Mesothelial cell of epicardium (in vitro differentiated cells): Measurements from ENCODE around the gene LRRC75A. TPM values are rescaled to one million over a fixed set of nuclear protein-coding genes. Genes with fewer than 3 reads are reported as not detected.

Experiments used
- DNase-seq, 2 experiments: peaks; one replicate each; pipeline ENCODE4 v3.0.0; 2021; ENCODE audit warnings: low spot score in 2 of 2; ENCODE audit not compliant: unreplicated experiment in 2 of 2
- H3K27ac Mint-ChIP-seq: 2 replicates; pipeline ENCODE4 v1.8.0; 2021; ENCODE audit warnings: mixed read lengths
- H3K27me3 Mint-ChIP-seq: 2 replicates; pipeline ENCODE4 v1.8.0; 2021; ENCODE audit warnings: low read depth, mixed read lengths
- H3K36me3 Mint-ChIP-seq: 2 replicates; pipeline ENCODE4 v1.8.0; 2021; ENCODE audit warnings: mixed read lengths
- H3K4me1 Mint-ChIP-seq: 2 replicates; pipeline ENCODE4 v1.8.0; 2021; ENCODE audit warnings: mixed read lengths
- H3K4me3 Mint-ChIP-seq: 2 replicates; pipeline ENCODE4 v1.8.0; 2021; ENCODE audit warnings: mild to moderate bottlenecking, moderate library complexity, mixed read lengths
- H3K9me3 Mint-ChIP-seq: 2 replicates; pipeline ENCODE4 v1.8.0; 2021; ENCODE audit warnings: mixed read lengths
- total RNA-seq: library from RNA; stranded (reverse); gene quantifications from 3 replicates; pipeline ENCODE4 v1.2.1, GENCODE V29; 2021
- TF ChIP-seq, protein P1 (sequence below): fragments of 200-600 bp; sonication (generic); IDR thresholded peaks from one replicate; pipeline ENCODE4 v1.5.0; 2021; ENCODE audit warnings: antibody characterized with exemption; ENCODE audit not compliant: unreplicated experiment

LRRC75A gene
- total RNA-seq, 1 donor from 2014 or later: 4.0 TPM

GRCh38 chr17:16460796-16461605, 31.0 kb downstream of the LRRC75A start:
- Mint-ChIP-seq H3K4me3 (no peak overlapping the region), H3K27ac (no peak overlapping the region), H3K36me3 (peaks cover 2% of the 10 kb centered on the region), H3K4me1 (peaks cover 10% of the 10 kb centered on the region), H3K27me3 (no peaks in the 10 kb centered on the region), H3K9me3 (no peaks in the 10 kb centered on the region)
- TF ChIP-seq, protein P1, sequence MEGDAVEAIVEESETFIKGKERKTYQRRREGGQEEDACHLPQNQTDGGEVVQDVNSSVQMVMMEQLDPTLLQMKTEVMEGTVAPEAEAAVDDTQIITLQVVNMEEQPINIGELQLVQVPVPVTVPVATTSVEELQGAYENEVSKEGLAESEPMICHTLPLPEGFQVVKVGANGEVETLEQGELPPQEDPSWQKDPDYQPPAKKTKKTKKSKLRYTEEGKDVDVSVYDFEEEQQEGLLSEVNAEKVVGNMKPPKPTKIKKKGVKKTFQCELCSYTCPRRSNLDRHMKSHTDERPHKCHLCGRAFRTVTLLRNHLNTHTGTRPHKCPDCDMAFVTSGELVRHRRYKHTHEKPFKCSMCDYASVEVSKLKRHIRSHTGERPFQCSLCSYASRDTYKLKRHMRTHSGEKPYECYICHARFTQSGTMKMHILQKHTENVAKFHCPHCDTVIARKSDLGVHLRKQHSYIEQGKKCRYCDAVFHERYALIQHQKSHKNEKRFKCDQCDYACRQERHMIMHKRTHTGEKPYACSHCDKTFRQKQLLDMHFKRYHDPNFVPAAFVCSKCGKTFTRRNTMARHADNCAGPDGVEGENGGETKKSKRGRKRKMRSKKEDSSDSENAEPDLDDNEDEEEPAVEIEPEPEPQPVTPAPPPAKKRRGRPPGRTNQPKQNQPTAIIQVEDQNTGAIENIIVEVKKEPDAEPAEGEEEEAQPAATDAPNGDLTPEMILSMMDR: no peak
- DNase-seq: no peak

DNA sequence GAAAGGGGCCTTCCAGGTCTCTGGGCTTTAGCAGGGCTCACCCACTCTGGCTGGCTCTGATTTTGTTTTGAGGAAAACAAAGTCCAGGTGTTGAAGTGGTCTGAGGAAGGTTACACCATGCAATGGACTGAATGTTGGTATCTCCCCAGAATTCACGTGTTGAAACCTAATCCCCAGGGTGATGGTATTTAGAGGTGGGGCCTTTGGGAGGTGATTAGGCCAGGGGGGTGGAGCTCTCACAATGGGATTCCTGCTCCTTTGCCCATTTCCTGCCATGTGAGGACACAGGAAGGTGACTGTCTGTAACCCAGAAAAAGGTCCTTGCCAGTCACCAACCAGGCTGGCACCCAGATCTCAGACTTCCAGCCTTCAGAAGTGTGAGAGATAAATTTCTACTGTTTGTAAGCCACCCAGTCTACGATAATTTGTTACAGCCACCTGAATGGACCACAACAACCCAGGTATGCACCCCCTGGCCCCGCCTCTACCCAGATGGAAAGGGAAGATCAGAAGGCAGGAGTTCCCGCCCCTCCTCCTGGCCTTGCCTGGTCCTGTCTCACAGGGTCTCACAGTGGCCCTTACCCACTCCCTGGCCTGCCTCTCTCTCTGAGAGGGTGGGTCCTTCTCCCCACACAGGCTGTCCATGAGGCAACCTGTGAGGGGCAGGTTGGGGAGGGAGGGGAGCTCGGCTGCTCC, 32.0 kb downstream of the LRRC75A start:
- TF ChIP-seq, protein P1: no peak
- H3K27me3 Mint-ChIP-seq: no peaks in the 10 kb centered on the region

DNA sequence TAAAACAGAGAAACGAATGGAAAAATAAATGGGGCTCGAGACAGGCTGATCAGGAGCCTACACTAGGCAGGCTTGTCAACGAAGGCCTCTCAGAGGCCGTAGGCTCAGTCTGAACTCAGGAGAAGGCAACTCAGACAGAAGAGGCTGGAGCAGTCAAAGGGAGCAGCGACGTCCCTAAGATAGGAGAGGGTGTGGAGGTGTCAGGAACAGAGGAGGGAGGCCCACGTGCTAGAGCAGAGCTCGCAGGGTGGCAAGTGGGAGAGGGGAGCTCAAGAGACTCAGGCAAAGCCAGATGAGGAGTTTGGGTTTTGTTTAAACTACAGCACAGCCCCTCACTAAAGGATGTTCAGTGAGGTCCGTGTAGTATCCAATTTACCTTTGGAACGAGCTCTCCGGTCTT, 32.7 kb downstream of the LRRC75A start:
- peaks cover 2% of the 10 kb centered on the region for H3K36me3 Mint-ChIP-seq
- DNase-seq: no peak
- H3K4me3 Mint-ChIP-seq: no peak overlapping the region
- H3K27ac Mint-ChIP-seq: no peak overlapping the region
- TF ChIP-seq, protein P1: no peak
- no peaks in the 10 kb centered on the region for H3K27me3 Mint-ChIP-seq
- H3K4me1 Mint-ChIP-seq: peaks cover 10% of the 10 kb centered on the region
- H3K9me3 Mint-ChIP-seq: no peaks in the 10 kb centered on the region

More for the DNA sequence above, 32.0 kb downstream of the LRRC75A start:
- Mint-ChIP-seq H3K36me3 (peaks cover 2% of the 10 kb centered on the region), H3K4me1 (peaks cover 10% of the 10 kb centered on the region), H3K9me3 (no peaks in the 10 kb centered on the region), H3K27ac (no peak overlapping the region), H3K4me3 (no peak overlapping the region)
- DNase-seq: no peak

DNA sequence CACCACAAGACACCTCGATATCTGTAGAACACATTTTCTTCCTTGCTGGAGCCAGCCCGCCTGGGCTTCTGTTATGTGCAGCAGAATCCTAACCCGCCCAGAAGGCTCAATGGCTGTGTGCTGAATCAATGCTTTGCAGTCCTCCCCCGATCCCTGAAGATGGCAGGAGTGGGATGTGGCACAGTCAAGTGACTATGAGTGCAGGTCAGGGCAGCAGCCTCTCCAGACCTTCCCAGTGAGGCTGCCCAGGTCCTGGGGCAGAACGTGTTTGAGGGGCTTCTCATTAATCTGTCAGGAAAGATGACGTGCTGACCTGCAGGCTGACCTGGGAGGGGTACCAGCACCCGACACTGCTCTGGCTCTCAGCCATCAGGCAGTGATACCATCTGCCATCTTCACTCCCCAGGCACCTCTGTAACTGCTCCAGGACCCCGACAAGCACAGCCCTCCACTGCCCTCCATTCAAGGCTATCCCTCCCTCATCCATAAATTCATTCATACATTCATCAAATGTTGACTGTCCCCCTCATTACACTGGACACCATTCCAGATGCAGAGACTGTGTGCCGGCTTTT, 35.2 kb downstream of the LRRC75A start:
- Mint-ChIP-seq H3K4me3 (no peak overlapping the region), H3K27ac (no peak overlapping the region), H3K4me1 (peaks cover 10% of the 10 kb centered on the region), H3K27me3 (no peaks in the 10 kb centered on the region), H3K36me3 (no peaks in the 10 kb centered on the region), H3K9me3 (no peaks in the 10 kb centered on the region)
- TF ChIP-seq, protein P1: no peak
- DNase-seq: no peak

GRCh38 chr17:16455997-16456741, 35.8 kb downstream of the LRRC75A start:
- H3K27me3 Mint-ChIP-seq: no peaks in the 10 kb centered on the region
- DNase-seq: no peak
- no peaks in the 10 kb centered on the region for H3K36me3 Mint-ChIP-seq
- no peak overlapping the region for H3K27ac Mint-ChIP-seq
- no peaks in the 10 kb centered on the region for H3K9me3 Mint-ChIP-seq
- peaks cover 10% of the 10 kb centered on the region for H3K4me1 Mint-ChIP-seq
- no peak overlapping the region for H3K4me3 Mint-ChIP-seq
- TF ChIP-seq, protein P1: no peak
